Measurements from ENCODE around the gene TBCC.
A peak's percentile ranks its signal among the peaks of the same experiment; 100 is the strongest.
"Not testable (repeated sequence)": the region's sequence is repeated elsewhere in the genome, so short reads cannot be mapped to it uniquely, and the experiment has no call there.

The TBCC gene

DNA sequence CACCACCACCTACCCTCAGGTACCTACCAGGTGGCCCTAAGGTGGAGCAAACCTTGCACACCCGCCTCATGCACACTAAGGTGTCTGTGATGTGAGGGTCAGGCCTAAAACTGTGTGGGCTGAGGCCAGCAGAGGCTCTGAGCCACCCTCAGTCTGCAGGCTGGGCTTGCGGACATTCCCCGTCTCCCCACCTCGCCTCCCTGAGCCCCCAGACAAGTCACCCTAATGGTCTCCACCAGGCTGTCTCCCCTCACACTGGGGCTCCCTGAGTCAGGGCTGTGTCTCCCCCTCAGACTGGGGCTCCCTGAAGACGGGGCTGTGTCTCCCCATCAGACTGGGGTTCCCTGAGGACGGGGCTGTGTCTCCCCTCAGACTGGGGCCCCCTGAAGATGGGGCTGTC is 36.0 kb downstream of the TBCC start:
- TF ChIP-seq, protein P1, sequence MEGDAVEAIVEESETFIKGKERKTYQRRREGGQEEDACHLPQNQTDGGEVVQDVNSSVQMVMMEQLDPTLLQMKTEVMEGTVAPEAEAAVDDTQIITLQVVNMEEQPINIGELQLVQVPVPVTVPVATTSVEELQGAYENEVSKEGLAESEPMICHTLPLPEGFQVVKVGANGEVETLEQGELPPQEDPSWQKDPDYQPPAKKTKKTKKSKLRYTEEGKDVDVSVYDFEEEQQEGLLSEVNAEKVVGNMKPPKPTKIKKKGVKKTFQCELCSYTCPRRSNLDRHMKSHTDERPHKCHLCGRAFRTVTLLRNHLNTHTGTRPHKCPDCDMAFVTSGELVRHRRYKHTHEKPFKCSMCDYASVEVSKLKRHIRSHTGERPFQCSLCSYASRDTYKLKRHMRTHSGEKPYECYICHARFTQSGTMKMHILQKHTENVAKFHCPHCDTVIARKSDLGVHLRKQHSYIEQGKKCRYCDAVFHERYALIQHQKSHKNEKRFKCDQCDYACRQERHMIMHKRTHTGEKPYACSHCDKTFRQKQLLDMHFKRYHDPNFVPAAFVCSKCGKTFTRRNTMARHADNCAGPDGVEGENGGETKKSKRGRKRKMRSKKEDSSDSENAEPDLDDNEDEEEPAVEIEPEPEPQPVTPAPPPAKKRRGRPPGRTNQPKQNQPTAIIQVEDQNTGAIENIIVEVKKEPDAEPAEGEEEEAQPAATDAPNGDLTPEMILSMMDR (conservative IDR thresholded peaks at IDR 0.05; ENCODE audit: control insufficient read depth, insufficient read depth, low read depth, low read length), result no peak
- H3K4me3 ChIP-seq (ENCODE audit: control insufficient read depth, low read depth, low read length), result no peak overlapping the region
- DNase-seq (ENCODE audit: low read depth), result no peak

DNA sequence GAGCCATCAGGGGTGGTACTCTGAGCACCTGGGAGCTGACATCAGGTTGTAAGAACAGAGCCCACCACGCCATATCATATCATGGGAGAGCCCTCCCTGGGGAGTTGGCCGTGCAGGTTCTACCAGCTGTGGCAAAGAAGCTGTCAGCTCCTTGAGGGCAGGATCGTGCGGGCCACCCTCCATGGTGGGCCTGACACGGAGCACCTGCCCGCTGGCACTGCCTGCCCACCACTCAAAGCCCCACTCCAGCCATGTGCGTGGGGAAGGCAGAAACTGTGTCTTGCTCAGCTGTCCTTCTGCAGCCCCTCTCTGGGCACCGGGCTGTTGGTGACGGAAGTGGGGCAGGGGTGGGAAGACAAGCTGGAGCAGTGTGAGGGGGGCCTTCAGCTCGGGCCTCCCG is 37.8 kb downstream of the TBCC start:
- H3K4me3 ChIP-seq (ENCODE audit: control insufficient read depth, low read depth, low read length), result no peak overlapping the region
- no peak for DNase-seq (ENCODE audit: low read depth)
- TF ChIP-seq, protein P1 (conservative IDR thresholded peaks at IDR 0.05; ENCODE audit: control insufficient read depth, insufficient read depth, low read depth, low read length), result no peak

DNA sequence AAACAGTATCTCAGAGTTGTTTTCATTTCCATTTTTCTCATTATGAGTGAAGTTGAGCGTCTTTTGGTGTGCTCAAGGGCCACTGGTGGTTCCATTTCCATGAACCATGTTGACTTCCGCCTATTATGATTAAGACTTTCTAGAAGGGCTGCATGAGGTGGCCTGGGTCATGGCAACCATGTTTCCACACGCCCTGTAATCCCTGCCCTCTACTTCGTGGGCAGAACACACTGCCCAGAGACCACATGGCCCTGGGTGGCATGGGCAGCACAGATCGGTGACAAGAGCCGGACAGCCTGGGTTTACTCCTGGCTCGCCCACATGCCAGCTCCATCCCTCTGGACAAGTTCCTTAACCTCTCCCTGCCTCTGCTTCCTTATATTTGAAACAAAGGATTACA is 38.3 kb downstream of the TBCC start:
- TF ChIP-seq, protein P1 (conservative IDR thresholded peaks at IDR 0.05; ENCODE audit: control insufficient read depth, insufficient read depth, low read depth, low read length), result no peak
- no peak overlapping the region for H3K4me3 ChIP-seq (ENCODE audit: control insufficient read depth, low read depth, low read length)
- DNase-seq (ENCODE audit: low read depth), result no peak

DNA sequence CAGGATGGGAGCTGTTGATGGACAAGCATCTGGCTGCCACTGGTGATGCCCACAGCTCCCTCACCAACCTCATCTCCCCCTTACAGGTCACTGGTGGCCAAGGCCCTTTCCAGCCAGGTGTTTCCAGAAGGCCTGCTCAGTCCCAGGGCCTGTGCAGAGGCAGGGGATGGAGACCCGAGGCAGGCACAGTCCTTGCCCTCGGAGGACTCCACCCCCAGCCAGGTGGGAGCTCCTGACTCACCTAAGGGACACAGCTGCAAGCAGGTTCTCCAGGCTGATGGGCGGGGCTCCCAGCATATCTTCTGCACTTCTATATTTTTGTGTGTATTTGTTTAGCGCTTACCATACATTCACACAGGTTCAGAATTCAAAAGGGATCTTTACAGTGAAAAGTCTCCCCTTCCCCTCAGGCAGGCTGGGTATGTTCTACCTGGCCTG is 40.9 kb downstream of the TBCC start:
- DNase-seq (ENCODE audit: low read depth), result no peak
- no peak overlapping the region for H3K4me3 ChIP-seq (ENCODE audit: control insufficient read depth, low read depth, low read length)
- TF ChIP-seq, protein P1 (conservative IDR thresholded peaks at IDR 0.05; ENCODE audit: control insufficient read depth, insufficient read depth, low read depth, low read length), result no peak

DNA sequence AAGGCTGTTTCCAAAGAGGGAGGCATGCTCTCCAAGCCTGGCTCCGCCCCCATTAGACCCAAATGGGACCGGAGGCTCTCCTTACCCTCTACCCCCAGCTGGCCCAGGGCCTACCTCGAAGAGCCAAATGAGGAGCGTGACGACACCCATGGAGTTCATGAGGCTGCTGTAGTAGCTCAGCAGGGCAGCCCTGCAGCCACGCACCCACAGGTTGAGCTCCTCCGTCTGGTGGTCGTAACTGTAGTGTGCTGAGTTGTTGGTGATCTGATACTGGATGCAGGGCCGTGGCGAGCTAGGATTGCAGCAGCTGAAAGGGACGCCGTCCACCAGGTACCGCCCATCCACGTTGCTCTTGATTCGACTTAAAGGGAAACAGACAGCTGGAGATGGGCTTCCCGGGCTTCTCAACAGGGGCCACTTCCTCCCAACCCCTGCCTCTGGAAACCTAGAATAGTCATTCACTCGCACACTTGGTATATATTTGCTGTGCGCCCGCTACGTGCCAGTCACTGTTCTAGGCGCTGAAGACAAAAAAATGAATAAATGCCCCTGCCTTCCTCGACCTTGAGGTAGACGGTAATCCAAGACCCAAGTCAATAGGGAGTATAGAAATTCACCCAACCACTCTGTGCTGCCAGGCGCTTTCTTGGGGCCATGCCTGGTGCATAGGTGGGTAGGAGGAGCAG is 41.5 kb downstream of the TBCC start:
- DNase-seq (ENCODE audit: low read depth), result peak; percentile 26
- TF ChIP-seq, protein P1 (conservative IDR thresholded peaks at IDR 0.05; ENCODE audit: control insufficient read depth, insufficient read depth, low read depth, low read length), result no peak
- H3K4me3 ChIP-seq (ENCODE audit: control insufficient read depth, low read depth, low read length), result peak overlapping the region; percentile 28

DNA sequence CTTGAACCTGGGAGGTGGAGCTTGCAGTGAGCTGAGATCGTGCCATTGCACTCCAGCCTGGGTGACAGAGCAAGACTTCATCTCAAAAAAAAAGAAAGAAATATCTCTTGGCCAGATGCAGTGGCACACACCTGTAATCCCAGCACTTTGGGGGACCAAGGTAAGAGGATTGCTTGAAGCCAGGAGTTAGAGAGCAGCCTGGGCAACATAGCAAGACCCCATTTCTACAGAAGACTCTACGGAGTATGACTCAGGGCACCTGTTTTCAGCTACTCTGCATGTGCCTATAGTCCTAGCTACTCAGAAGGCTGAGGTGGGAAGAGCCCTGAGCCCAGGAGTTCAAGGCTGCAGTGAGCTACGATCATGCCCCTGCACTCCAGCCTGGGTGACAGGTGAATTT is 43.1 kb downstream of the TBCC start:
- not testable (repeated sequence) for H3K4me3 ChIP-seq (ENCODE audit: control insufficient read depth, low read depth, low read length); DNase-seq (ENCODE audit: low read depth)

DNA sequence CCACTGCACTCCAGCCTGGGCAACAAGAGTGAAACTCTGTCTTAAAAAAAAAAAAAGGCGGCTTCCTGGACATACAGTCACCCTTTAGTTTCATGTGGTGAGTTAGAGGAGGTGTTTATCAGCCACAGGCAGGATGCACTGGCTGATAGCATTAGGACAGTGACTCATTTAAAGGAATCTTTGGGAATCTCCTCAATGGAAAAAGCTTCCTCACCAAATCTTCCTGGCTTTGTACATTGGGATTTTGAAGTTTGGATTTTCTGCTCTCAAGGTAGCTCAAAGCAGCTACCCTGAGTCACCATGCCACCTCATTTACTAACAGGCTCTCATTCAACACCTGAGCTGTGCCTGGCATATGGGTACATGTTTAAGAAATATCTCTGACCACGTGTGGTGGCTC is 43.7 kb downstream of the TBCC start:
- TF ChIP-seq, protein P1 (conservative IDR thresholded peaks at IDR 0.05; ENCODE audit: control insufficient read depth, insufficient read depth, low read depth, low read length), result no peak
- no peak overlapping the region for H3K4me3 ChIP-seq (ENCODE audit: control insufficient read depth, low read depth, low read length)
- DNase-seq (ENCODE audit: low read depth), result peak; percentile 73

Data from fibroblast of mammary gland (primary cell).